K562 (cell line): ENCODE results near the gene EIPR1. TPM values are rescaled to one million over a fixed set of nuclear protein-coding genes. Genes with fewer than 3 reads are reported as not detected.
A peak's percentile ranks its signal among the peaks of the same experiment; 100 is the strongest.

Source experiments
- ARID2 ChIP-seq: fragments of 450-650 bp; IDR thresholded peaks from 2 replicates; pipeline ENCODE4 v1.6.1; 2017; ENCODE audit warnings: antibody characterized with exemption, mild to moderate bottlenecking
- CREBBP ChIP-seq: IDR thresholded peaks from one replicate; pipeline ENCODE4 v1.6.1; 2012; ENCODE audit warnings: low read depth, mild to moderate bottlenecking, control low read depth, inconsistent platforms, low read length
- ELF2 ChIP-seq: fragments of 250-450 bp; sonication (Bioruptor Pico); IDR thresholded peaks from 2 replicates; pipeline ENCODE4 v1.5.0; 2021; ENCODE audit warnings: mild to moderate bottlenecking
- ELF4 ChIP-seq: fragments of 450-650 bp; formaldehyde crosslinking; IDR thresholded peaks from 2 replicates; pipeline ENCODE4 v1.4.0; 2022; ENCODE audit warnings: missing genetic modification characterization
- EP400 ChIP-seq: fragments of 450-650 bp; IDR thresholded peaks from 2 replicates; pipeline ENCODE4 v1.6.1; 2017; ENCODE audit warnings: antibody characterized with exemption, mild to moderate bottlenecking, moderate library complexity
- ERF ChIP-seq: fragments of 450-650 bp; formaldehyde crosslinking; IDR thresholded peaks from 2 replicates; pipeline ENCODE4 v1.4.0; 2020; ENCODE audit warnings: mild to moderate bottlenecking, mixed read lengths
- IRF2 ChIP-seq: sonication (generic); formaldehyde crosslinking; IDR thresholded peaks from 2 replicates; pipeline ENCODE4 v1.8.1; 2022; ENCODE audit warnings: mild to moderate bottlenecking, missing genetic modification reagents
- L3MBTL2 ChIP-seq: fragments of 450-650 bp; IDR thresholded peaks from 2 replicates; pipeline ENCODE4 v1.6.1; 2016; ENCODE audit warnings: mild to moderate bottlenecking, moderate library complexity
- MCM5 ChIP-seq: fragments of 450-650 bp; IDR thresholded peaks from 2 replicates; pipeline ENCODE4 v1.6.1; 2016; ENCODE audit warnings: low read depth
- NRF1 ChIP-seq, 2 experiments: fragments of 450-650 bp; IDR thresholded peaks in 1 of 2; conservative IDR thresholded peaks in 1 of 2; 2 replicates each; pipeline ENCODE4 v1.6.1; 2014; ENCODE audit warnings: mild to moderate bottlenecking in 2 of 2
- PURB ChIP-seq: sonication (generic); formaldehyde crosslinking; IDR thresholded peaks from 2 replicates; pipeline ENCODE4 v1.9.0; 2021; ENCODE audit warnings: low read depth, mild to moderate bottlenecking, missing genetic modification reagents
- PYGO2 ChIP-seq: fragments of 450-650 bp; IDR thresholded peaks from 2 replicates; pipeline ENCODE4 v1.6.1; 2016; ENCODE audit warnings: mild to moderate bottlenecking, missing genetic modification characterization, moderate library complexity, missing compliant biosample characterization
- RAD21 ChIP-seq, 2 experiments: fragments of 250-450 bp in 1 of 2; fragments of 450-650 bp in 1 of 2; sonication (Bioruptor Pico) in 1 of 2; formaldehyde crosslinking in 1 of 2; IDR thresholded peaks in 1 of 2; conservative IDR thresholded peaks in 1 of 2; 2 replicates each; pipeline versions ENCODE4 v1.4.0 to v1.8.0; 2020 to 2022; ENCODE audit warnings: mild to moderate bottlenecking in 2 of 2, moderate library complexity in 1 of 2
- RBM34 ChIP-seq: fragments of 200-400 bp; formaldehyde crosslinking; IDR thresholded peaks from 2 replicates; pipeline ENCODE4 v1.6.1; 2018; ENCODE audit warnings: low read length, borderline replicate concordance; ENCODE audit not compliant: insufficient read depth
- RFX7 ChIP-seq: fragments of 250-450 bp; sonication (Bioruptor Pico); IDR thresholded peaks from 2 replicates; pipeline ENCODE4 v1.5.1; 2021; ENCODE audit warnings: mild to moderate bottlenecking
- ZFP36 ChIP-seq: fragments of 150-350 bp; IDR thresholded peaks from 2 replicates; pipeline ENCODE4 v1.6.1; 2018; ENCODE audit warnings: low read length, low read depth; ENCODE audit not compliant: partially characterized antibody
- ZNF133 ChIP-seq: fragments of 250-450 bp; sonication (Bioruptor Pico); IDR thresholded peaks from 2 replicates; pipeline ENCODE4 v1.4.0; 2020; ENCODE audit warnings: mild to moderate bottlenecking
- ZNF282 ChIP-seq: sonication (generic); formaldehyde crosslinking; IDR thresholded peaks from 2 replicates; pipeline ENCODE4 v1.8.1; 2023; ENCODE audit warnings: missing genetic modification reagents
- polyA plus RNA-seq, 8 experiments: library from polyadenylated mRNA; depleted of rRNA in 4 of 8; stranded (reverse) in 5 of 8; unstranded in 3 of 8; fragments of >200 nt; fragmentation: Nextera tagmentation in 2 of 8; fragmentation: Illumina TruSeq in 1 of 8; extraction: Ambion mirVana in 2 of 8; extraction: Trizol in 1 of 8; gene quantifications; 2 replicates each; pipeline versions ENCODE4 v1.2.1 to v1.2.3, GENCODE V29; 2011 to 2014; ENCODE audit warnings: inconsistent platforms in 1 of 8, missing spikeins in 1 of 8
- total RNA-seq, 7 experiments: library from RNA; depleted of rRNA in 6 of 7; stranded (reverse); fragments of >200 nt in 6 of 7; fragmentation: Illumina TruSeq in 2 of 7; extraction: Trizol in 2 of 7; gene quantifications; 2 replicates each; pipeline versions ENCODE4 v1.2.1 to v1.2.3, GENCODE V29; 2011 to 2021; ENCODE audit warnings: low replicate concordance in 1 of 7
- TF ChIP-seq, protein P1 (sequence below): fragments of 250-450 bp; sonication (Bioruptor Pico); IDR thresholded peaks from 2 replicates; pipeline ENCODE4 v1.8.0; 2021; ENCODE audit warnings: moderate library complexity, mild to moderate bottlenecking, inconsistent platforms
- TF ChIP-seq, protein P2 (sequence below): sonication (generic); formaldehyde crosslinking; IDR thresholded peaks from 2 replicates; pipeline ENCODE4 v1.5.0; 2020; ENCODE audit warnings: missing genetic modification reagents
- TF ChIP-seq, protein P3 (sequence below): fragments of 200-800 bp; sonication (Bioruptor generic); IDR thresholded peaks from 2 replicates; pipeline ENCODE4 v1.6.1; 2016; ENCODE audit warnings: missing genetic modification characterization, missing compliant biosample characterization

EIPR1 gene
- total and polyA plus RNA-seq, 9 of the 15 experiments (the other 6 are each of a cell fraction or from before 2014, with no cell fraction given), result 19.9 to 54.4 (median 35.9) TPM

DNA sequence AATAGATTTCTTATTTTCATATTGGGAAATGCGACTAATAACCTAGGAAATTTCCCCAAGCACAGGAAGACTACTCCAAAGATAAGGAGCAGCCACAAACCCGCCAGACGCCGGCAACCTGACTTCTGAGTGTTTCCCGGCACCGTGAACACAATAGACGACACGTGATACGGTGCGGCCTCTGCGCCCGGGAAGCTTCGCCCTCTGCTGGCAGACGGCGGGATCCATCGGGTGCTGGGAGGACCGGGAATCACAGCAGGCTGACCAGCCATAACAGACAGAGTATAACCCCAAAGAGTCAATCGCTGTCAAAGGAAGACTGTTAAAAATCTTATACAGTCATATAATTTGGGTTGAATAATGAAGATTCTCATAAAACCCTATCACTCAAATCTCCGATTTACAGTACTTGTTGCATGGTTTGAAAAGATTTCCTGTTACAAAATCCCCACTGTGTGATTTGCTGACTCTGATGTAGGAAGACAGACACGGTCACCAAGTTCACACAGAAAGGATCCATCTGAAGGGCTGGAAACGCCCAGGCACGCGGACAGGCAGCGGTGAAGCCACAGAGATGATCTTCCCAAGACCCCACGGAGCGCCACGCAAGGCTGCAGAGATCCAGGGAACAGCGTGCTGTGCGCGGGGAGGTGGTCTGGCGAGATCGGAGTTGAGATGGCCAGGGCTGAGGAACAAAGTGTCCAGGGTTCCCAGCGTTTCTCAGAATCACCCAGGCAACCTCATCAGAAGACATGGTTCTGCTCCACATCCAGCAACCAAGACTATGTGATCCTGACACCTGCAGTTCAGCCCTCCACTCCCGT is 73.8 kb downstream of the EIPR1 start (continued):
- TF ChIP-seq, protein P1, sequence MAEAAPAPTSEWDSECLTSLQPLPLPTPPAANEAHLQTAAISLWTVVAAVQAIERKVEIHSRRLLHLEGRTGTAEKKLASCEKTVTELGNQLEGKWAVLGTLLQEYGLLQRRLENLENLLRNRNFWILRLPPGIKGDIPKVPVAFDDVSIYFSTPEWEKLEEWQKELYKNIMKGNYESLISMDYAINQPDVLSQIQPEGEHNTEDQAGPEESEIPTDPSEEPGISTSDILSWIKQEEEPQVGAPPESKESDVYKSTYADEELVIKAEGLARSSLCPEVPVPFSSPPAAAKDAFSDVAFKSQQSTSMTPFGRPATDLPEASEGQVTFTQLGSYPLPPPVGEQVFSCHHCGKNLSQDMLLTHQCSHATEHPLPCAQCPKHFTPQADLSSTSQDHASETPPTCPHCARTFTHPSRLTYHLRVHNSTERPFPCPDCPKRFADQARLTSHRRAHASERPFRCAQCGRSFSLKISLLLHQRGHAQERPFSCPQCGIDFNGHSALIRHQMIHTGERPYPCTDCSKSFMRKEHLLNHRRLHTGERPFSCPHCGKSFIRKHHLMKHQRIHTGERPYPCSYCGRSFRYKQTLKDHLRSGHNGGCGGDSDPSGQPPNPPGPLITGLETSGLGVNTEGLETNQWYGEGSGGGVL (CRISPR knock-in tag), result no peak
- no peak for TF ChIP-seq ARID2
- TF ChIP-seq IRF2, result no peak
- TF ChIP-seq RAD21 (CRISPR knock-in tag; conservative IDR thresholded peaks at IDR 0.05 in 1 of 2, IDR thresholded peaks at IDR 0.05 in 1 of 2), result peak; percentile 74 to 86
- no peak; a peak in 1 of 4 replicates for TF ChIP-seq NRF1 (conservative IDR thresholded peaks at IDR 0.05 in 1 of 2, IDR thresholded peaks at IDR 0.05 in 1 of 2)
- TF ChIP-seq ZNF282 (CRISPR knock-in tag), result no peak
- no peak for TF ChIP-seq ERF (CRISPR knock-in tag)
- no peak for TF ChIP-seq RFX7 (CRISPR knock-in tag)
- peak; percentile 66 for TF ChIP-seq L3MBTL2
- no peak for TF ChIP-seq ELF2
- TF ChIP-seq EP400, result no peak
- TF ChIP-seq PURB (CRISPR knock-in tag), result no peak
- no peak for TF ChIP-seq RBM34
- TF ChIP-seq, protein P2, sequence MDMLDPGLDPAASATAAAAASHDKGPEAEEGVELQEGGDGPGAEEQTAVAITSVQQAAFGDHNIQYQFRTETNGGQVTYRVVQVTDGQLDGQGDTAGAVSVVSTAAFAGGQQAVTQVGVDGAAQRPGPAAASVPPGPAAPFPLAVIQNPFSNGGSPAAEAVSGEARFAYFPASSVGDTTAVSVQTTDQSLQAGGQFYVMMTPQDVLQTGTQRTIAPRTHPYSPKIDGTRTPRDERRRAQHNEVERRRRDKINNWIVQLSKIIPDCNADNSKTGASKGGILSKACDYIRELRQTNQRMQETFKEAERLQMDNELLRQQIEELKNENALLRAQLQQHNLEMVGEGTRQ (CRISPR knock-in tag), result peak; percentile 95
- no peak for TF ChIP-seq MCM5
- TF ChIP-seq PYGO2 (tag), result no peak
- TF ChIP-seq CREBBP, result no peak
- TF ChIP-seq ELF4, result no peak
- TF ChIP-seq ZFP36, result no peak
- no peak for TF ChIP-seq ZNF133
- TF ChIP-seq, protein P3, sequence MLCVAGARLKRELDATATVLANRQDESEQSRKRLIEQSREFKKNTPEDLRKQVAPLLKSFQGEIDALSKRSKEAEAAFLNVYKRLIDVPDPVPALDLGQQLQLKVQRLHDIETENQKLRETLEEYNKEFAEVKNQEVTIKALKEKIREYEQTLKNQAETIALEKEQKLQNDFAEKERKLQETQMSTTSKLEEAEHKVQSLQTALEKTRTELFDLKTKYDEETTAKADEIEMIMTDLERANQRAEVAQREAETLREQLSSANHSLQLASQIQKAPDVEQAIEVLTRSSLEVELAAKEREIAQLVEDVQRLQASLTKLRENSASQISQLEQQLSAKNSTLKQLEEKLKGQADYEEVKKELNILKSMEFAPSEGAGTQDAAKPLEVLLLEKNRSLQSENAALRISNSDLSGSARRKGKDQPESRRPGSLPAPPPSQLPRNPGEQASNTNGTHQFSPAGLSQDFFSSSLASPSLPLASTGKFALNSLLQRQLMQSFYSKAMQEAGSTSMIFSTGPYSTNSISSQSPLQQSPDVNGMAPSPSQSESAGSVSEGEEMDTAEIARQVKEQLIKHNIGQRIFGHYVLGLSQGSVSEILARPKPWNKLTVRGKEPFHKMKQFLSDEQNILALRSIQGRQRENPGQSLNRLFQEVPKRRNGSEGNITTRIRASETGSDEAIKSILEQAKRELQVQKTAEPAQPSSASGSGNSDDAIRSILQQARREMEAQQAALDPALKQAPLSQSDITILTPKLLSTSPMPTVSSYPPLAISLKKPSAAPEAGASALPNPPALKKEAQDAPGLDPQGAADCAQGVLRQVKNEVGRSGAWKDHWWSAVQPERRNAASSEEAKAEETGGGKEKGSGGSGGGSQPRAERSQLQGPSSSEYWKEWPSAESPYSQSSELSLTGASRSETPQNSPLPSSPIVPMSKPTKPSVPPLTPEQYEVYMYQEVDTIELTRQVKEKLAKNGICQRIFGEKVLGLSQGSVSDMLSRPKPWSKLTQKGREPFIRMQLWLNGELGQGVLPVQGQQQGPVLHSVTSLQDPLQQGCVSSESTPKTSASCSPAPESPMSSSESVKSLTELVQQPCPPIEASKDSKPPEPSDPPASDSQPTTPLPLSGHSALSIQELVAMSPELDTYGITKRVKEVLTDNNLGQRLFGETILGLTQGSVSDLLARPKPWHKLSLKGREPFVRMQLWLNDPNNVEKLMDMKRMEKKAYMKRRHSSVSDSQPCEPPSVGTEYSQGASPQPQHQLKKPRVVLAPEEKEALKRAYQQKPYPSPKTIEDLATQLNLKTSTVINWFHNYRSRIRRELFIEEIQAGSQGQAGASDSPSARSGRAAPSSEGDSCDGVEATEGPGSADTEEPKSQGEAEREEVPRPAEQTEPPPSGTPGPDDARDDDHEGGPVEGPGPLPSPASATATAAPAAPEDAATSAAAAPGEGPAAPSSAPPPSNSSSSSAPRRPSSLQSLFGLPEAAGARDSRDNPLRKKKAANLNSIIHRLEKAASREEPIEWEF (CRISPR knock-in tag), result no peak
